ENCODE measurements around the gene SPINDOC. TPM values are rescaled to one million over a fixed set of nuclear protein-coding genes. Genes with fewer than 3 reads are reported as not detected.

The SPINDOC gene
- total RNA-seq, 1 donor from 2014 or later, result 50.9 TPM

- peak overlapping the region; percentile 19 for H3K4me3 ChIP-seq (ENCODE audit: low read depth, low read length)
- peak; percentile 86 for DNase-seq (ENCODE audit: low read depth)
- peak; percentile 53 for TF ChIP-seq CTCF (conservative IDR thresholded peaks at IDR 0.05; ENCODE audit: low read depth, low read length)
Observed at GRCh38 chr11:63871962-63872799, 58.9 kb downstream of the SPINDOC start.

- no peak for TF ChIP-seq CTCF (conservative IDR thresholded peaks at IDR 0.05; ENCODE audit: low read depth, low read length)
- no peak for DNase-seq (ENCODE audit: low read depth)
- no peak overlapping the region for H3K4me3 ChIP-seq (ENCODE audit: low read depth, low read length)
Observed at GRCh38 chr11:63872800-63873197, 59.5 kb downstream of the SPINDOC start.

- H3K4me3 ChIP-seq (ENCODE audit: low read depth, low read length), result no peak overlapping the region
- TF ChIP-seq CTCF (conservative IDR thresholded peaks at IDR 0.05; ENCODE audit: low read depth, low read length), result no peak
- DNase-seq (ENCODE audit: low read depth), result no peak
Observed at GRCh38 chr11:63873311-63873710, 60.1 kb downstream of the SPINDOC start.

GRCh38 chr11:63874511-63874910, 61.3 kb downstream of the SPINDOC start:
- no peak for DNase-seq (ENCODE audit: low read depth)
- no peak overlapping the region for H3K4me3 ChIP-seq (ENCODE audit: low read depth, low read length)
- no peak for TF ChIP-seq CTCF (conservative IDR thresholded peaks at IDR 0.05; ENCODE audit: low read depth, low read length)

GRCh38 chr11:63875506-63876065, 62.3 kb downstream of the SPINDOC start:
- DNase-seq (ENCODE audit: low read depth), result no peak
- H3K4me3 ChIP-seq (ENCODE audit: low read depth, low read length), result no peak overlapping the region
- TF ChIP-seq CTCF (conservative IDR thresholded peaks at IDR 0.05; ENCODE audit: low read depth, low read length), result no peak

- H3K4me3 ChIP-seq (ENCODE audit: low read depth, low read length), result no peak overlapping the region
- DNase-seq (ENCODE audit: low read depth), result no peak
- TF ChIP-seq CTCF (conservative IDR thresholded peaks at IDR 0.05; ENCODE audit: low read depth, low read length), result no peak
Observed at GRCh38 chr11:63876616-63877015, 63.4 kb downstream of the SPINDOC start.

Other genes with a start within 250 kb of the SPINDOC start
- gene PLAAT3, start 199.0 kb upstream of the SPINDOC start, total RNA-seq, result 68.2 and 95.4 TPM in 2 replicates
- 32.3 and 44.0 TPM in 2 replicates for gene ATL3, start 142.1 kb upstream of the SPINDOC start, total RNA-seq
- 125 and 142 TPM in 2 replicates for gene RTN3, start 132.0 kb upstream of the SPINDOC start, total RNA-seq
- gene ZFTA, start 44.7 kb upstream of the SPINDOC start, total RNA-seq, result 12.7 and 17.4 TPM in 2 replicates
- gene MARK2, start 25.7 kb downstream of the SPINDOC start, total RNA-seq, result 33.6 and 36.2 TPM in 2 replicates
- 3.1 and 4.8 TPM in 2 replicates for gene RCOR2, start 103.7 kb downstream of the SPINDOC start, total RNA-seq
- gene NAA40, start 125.5 kb downstream of the SPINDOC start, total RNA-seq, result 17.6 and 19.4 TPM in 2 replicates
- gene COX8A, start 161.2 kb downstream of the SPINDOC start, total RNA-seq, result 539 and 593 TPM in 2 replicates
- 109 and 204 TPM in 2 replicates for gene OTUB1, start 173.0 kb downstream of the SPINDOC start, total RNA-seq
- not detected in 2 replicates for gene FLRT1, start 222.5 kb downstream of the SPINDOC start, total RNA-seq